ENCODE data around the gene GPI. TPM values are rescaled to one million over a fixed set of nuclear protein-coding genes. Genes with fewer than 3 reads are reported as not detected.

GPI gene
- total RNA-seq, 1 donor, result 102 TPM

DNA sequence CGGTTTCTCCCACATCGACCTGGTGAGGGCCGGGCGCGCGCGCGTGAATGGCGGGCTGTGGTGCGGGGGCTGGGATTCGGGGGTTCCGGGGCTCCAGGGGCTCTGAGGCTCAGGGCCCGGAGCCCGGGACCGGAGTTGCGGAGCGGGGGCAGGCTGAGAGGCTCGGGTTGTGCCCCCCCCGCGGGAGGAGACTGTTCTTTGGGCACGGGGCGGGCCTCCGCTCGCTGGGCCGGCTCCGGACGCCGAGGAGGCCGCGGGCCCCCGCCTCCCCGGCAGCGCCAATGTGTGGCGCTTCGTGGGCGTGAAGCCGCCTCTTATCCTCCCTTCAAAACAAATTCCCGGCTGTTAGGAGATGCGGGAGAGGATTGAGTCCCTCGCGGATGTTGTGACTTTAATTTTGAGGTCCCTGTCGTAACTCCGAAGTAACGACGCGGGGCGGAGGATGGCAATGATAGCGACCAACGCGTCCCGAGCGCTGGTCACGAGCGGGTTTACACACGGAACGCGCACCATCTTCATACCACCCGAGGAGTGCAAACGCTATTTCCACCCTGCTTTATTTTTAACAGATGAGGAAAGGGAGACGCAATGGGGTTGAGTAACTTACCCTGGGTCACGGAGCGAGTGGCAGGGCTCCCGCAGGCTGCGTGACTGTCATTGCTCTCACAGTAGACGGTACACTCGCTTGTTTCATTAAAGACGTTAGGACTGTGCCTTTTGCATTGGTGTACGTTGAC is 63.7 kb downstream of the GPI start:
- H3K4me3 ChIP-seq (ENCODE audit: low read depth, low read length), result peak overlapping the region; percentile 90
- TF ChIP-seq, protein P1, sequence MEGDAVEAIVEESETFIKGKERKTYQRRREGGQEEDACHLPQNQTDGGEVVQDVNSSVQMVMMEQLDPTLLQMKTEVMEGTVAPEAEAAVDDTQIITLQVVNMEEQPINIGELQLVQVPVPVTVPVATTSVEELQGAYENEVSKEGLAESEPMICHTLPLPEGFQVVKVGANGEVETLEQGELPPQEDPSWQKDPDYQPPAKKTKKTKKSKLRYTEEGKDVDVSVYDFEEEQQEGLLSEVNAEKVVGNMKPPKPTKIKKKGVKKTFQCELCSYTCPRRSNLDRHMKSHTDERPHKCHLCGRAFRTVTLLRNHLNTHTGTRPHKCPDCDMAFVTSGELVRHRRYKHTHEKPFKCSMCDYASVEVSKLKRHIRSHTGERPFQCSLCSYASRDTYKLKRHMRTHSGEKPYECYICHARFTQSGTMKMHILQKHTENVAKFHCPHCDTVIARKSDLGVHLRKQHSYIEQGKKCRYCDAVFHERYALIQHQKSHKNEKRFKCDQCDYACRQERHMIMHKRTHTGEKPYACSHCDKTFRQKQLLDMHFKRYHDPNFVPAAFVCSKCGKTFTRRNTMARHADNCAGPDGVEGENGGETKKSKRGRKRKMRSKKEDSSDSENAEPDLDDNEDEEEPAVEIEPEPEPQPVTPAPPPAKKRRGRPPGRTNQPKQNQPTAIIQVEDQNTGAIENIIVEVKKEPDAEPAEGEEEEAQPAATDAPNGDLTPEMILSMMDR (IDR thresholded peaks at IDR 0.05; ENCODE audit: insufficient read depth, low read depth, low read length), result no peak
- peak; percentile 55 for DNase-seq (ENCODE audit: low read depth)

DNA sequence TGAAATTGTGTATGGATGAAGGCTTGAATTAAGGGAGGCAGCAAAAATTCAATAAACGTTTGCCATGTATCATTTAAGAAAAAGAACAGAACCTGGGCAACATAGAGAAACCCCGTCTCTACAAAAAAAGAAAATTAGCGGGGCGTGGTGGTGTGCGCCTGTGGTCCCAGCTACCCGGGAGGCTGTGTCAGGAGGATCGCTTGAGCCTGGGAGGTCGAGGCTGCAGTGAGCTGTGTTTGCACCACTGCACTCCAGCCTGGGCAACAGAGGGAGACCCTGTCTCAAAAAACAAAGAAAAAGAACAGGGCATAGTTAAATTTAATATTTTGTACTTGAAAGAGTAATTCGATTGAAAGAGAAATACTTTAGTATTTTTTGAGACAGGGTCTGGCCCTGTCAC is 64.6 kb downstream of the GPI start:
- TF ChIP-seq, protein P1 (IDR thresholded peaks at IDR 0.05; ENCODE audit: insufficient read depth, low read depth, low read length), result no peak
- peak overlapping the region; percentile 90 for H3K4me3 ChIP-seq (ENCODE audit: low read depth, low read length)
- no peak for DNase-seq (ENCODE audit: low read depth)

DNA sequence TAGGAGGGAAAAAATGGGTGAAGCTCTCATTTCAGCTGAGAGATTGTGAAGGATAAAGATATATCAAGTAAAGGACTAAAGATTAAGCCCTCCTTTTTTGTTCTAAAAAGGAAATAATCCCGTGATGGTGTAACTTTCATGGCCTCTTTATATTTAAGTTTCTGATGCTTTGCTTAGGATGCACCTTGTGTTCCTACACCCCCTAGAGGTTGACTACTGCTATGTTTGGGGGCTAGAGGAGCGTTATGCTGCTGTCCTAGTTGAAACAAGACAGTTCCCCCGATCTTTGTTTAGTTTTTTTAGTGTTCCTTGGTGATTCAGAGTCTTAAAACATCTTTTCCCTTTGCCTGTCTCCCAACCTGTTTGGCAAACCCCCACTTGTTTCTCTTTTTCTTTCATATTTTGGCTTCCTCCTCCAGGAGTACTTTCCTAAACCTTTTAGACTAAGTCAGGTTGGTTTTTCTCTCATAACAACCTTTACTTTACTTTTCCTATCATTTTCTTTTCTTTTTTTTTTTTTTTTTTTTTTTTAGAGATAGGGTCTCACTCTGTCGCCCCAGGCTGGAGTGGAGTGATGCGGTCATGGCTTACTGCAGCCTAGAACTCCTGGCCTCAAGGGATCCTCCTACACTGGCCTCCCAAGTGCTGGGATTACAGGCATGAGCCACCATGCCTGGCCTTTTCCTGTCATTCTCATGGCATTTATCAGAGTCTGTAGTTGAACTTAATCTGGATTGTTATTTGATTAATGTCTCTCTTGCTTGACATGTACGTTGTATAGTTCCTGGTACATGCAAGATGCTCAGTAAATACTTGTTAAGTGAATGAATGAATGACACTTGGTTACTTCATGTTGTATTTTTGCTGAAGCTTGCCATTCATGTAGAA is 66.0 kb downstream of the GPI start:
- no peak overlapping the region for H3K4me3 ChIP-seq (ENCODE audit: low read depth, low read length)
- peak; percentile 79 for DNase-seq (ENCODE audit: low read depth)
- TF ChIP-seq, protein P1 (IDR thresholded peaks at IDR 0.05; ENCODE audit: insufficient read depth, low read depth, low read length), result peak; percentile 88

DNA sequence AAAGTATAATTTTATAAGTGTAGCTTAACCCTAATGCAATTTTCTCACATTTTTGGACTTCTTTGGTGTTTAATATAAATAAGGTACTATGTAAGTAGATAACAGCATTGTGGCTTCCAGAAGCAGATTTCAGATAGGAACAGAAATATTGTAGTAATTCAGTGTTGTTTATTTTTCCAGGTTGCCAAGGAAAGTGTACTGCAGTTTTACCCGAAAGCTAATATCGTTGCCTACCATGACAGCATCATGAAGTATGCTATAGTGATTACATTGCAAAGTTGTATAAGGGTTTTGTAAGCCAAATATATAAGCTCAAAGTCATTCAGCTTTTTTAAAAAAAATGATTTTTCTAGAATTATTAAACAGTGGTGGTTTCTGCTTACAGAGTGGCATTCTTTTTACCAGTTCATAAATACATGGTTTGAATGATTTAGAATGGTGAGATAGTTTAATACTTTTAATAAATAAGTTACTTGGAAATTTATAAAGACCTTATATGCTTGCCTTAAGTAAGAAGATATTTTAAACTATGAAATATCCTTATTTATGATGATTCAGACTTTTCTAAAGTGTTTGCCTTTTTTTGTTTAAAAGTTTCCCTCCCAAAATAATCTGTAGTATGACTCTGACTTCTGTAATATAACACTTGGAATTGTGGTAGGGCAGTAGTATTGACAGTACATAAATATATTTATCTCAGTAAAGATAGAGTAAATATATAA is 66.8 kb downstream of the GPI start:
- TF ChIP-seq, protein P1 (IDR thresholded peaks at IDR 0.05; ENCODE audit: insufficient read depth, low read depth, low read length), result no peak
- no peak overlapping the region for H3K4me3 ChIP-seq (ENCODE audit: low read depth, low read length)
- peak; percentile 23 for DNase-seq (ENCODE audit: low read depth)

DNA sequence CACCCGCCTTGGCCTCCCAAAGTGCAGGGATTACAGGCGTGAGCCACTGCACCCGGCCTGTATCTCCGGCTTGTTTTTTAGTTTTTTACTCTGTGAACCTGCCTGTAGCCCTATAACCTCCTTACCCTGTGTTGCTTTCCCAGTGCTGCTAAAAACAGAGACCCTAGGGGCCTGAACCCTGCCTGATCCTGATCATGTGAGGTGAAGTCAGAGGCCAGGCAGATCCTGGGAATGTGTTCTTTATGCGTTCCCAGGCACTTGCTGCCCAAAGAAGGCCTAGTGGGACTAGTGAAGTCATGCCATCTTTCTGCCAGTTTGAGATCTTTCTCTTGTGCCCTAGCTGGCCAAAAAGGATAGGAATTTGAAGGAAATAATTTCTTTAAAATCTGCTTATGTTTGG is 67.8 kb downstream of the GPI start:
- DNase-seq (ENCODE audit: low read depth), result peak; percentile 86
- H3K4me3 ChIP-seq (ENCODE audit: low read depth, low read length), result no peak overlapping the region
- TF ChIP-seq, protein P1 (IDR thresholded peaks at IDR 0.05; ENCODE audit: insufficient read depth, low read depth, low read length), result no peak

DNA sequence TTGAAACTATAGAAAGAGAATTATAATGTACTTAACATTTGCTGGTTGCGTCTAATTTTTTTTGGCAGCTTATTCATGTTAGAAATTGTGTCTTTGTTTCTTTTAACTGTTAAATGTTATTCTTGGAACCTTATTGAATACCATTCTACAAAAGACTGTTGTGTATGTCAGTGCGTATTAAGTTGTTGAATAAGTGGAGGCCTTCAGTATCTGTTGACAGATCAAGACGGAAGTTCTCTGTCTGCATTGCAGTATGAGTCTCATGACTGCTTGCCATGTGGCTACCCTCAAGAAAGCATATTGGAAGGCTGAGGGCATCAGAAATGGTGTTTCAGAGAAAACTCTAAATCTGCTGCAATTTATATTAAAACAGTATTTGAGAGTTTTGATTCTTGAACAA is 71.7 kb downstream of the GPI start:
- no peak for DNase-seq (ENCODE audit: low read depth)

More for the DNA sequence above, 71.7 kb downstream of the GPI start:
- TF ChIP-seq, protein P1 (IDR thresholded peaks at IDR 0.05; ENCODE audit: insufficient read depth, low read depth, low read length), result no peak
- no peak overlapping the region for H3K4me3 ChIP-seq (ENCODE audit: low read depth, low read length)

Measured in fibroblast of villous mesenchyme (primary cell).